Neuronal stem cell (in vitro differentiated cells): ENCODE measurements around the gene SHE.

ENCODE experiments used
- DNase-seq: peaks from one replicate; pipeline ENCODE4 v3.0.0-alpha.2; 2013; ENCODE audit warnings: low spot score
- H2AFZ ChIP-seq: one replicate; pipeline ENCODE4 v1.6.1; 2013; ENCODE audit warnings: mild to moderate bottlenecking, low read length, inconsistent platforms
- H2AK5ac ChIP-seq: 2 replicates; pipeline ENCODE4 v1.6.1; 2013; ENCODE audit warnings: low read depth, mild to moderate bottlenecking, inconsistent platforms, low read length, moderate library complexity, mixed read lengths
- H2BK120ac ChIP-seq: 2 replicates; pipeline ENCODE4 v1.6.1; 2013; ENCODE audit warnings: low read depth, mild to moderate bottlenecking, inconsistent platforms, low read length, moderate library complexity, mixed read lengths
- H2BK12ac ChIP-seq: one replicate; pipeline ENCODE4 v1.6.1; 2013; ENCODE audit warnings: low read length, inconsistent platforms
- H2BK15ac ChIP-seq: 2 replicates; pipeline ENCODE4 v1.6.1; 2013; ENCODE audit warnings: mild to moderate bottlenecking, low read length, inconsistent platforms, mixed read lengths
- H2BK5ac ChIP-seq: one replicate; pipeline ENCODE4 v1.6.1; 2013; ENCODE audit warnings: inconsistent platforms, mild to moderate bottlenecking, low read length, moderate library complexity
- H3K14ac ChIP-seq: one replicate; pipeline ENCODE4 v1.6.1; 2013; ENCODE audit warnings: low read length, inconsistent platforms
- H3K18ac ChIP-seq: 2 replicates; pipeline ENCODE4 v1.6.1; 2013; ENCODE audit warnings: low read length, inconsistent platforms
- H3K23ac ChIP-seq: 2 replicates; pipeline ENCODE4 v1.6.1; 2013; ENCODE audit warnings: low read depth, mild to moderate bottlenecking, mixed read lengths, low read length, inconsistent platforms; ENCODE audit not compliant: poor library complexity
- H3K27ac ChIP-seq: replicated peaks from 3 replicates; pipeline ENCODE4 v1.5.1; 2013; ENCODE audit warnings: low read length, inconsistent platforms
- H3K27me3 ChIP-seq, 3 experiments: 2 replicates each; pipeline ENCODE4 v1.6.1; 2013; ENCODE audit warnings: low read length in 3 of 3, mild to moderate bottlenecking in 2 of 3, inconsistent platforms in 1 of 3, low read depth in 1 of 3, mixed read lengths in 1 of 3, moderate library complexity in 1 of 3; ENCODE audit not compliant: control insufficient read depth in 3 of 3, insufficient read depth in 3 of 3
- H3K36me3 ChIP-seq, 2 donors: replicated peaks in 1 of 2; 2 replicates each; pipeline ENCODE4 v1.6.1; 2013; ENCODE audit warnings: low read length in 2 of 2; ENCODE audit not compliant: control insufficient read depth in 2 of 2, insufficient read depth in 2 of 2
- H3K4ac ChIP-seq: 2 replicates; pipeline ENCODE4 v1.6.1; 2013; ENCODE audit warnings: inconsistent platforms, mild to moderate bottlenecking, low read length, moderate library complexity
- H3K4me1 ChIP-seq, 2 donors: 1 replicate in 1 of 2; 2 replicates in 1 of 2; pipeline ENCODE4 v1.6.1; 2013; ENCODE audit warnings: low read length in 2 of 2, low read depth in 1 of 2; ENCODE audit not compliant: control insufficient read depth in 2 of 2, insufficient read depth in 1 of 2
- H3K4me2 ChIP-seq: one replicate; pipeline ENCODE4 v1.6.1; 2013; ENCODE audit warnings: mild to moderate bottlenecking, low read length, inconsistent platforms; ENCODE audit not compliant: insufficient read depth, poor library complexity, severe bottlenecking
- H3K4me3 ChIP-seq, 2 donors: 2 replicates each; pipeline ENCODE4 v1.5.1; 2013; ENCODE audit warnings: low read length in 2 of 2, mild to moderate bottlenecking in 2 of 2, inconsistent platforms in 1 of 2, moderate library complexity in 1 of 2
- H3K79me1 ChIP-seq: one replicate; pipeline ENCODE4 v1.6.1; 2013; ENCODE audit warnings: low read depth, mild to moderate bottlenecking, inconsistent platforms, low read length, moderate library complexity
- H3K9ac ChIP-seq: one replicate; pipeline ENCODE4 v1.6.1; 2013; ENCODE audit warnings: mild to moderate bottlenecking, low read depth, low read length, inconsistent platforms; ENCODE audit not compliant: poor library complexity
- H3K9me3 ChIP-seq, 2 donors: replicated peaks in 1 of 2; 2 replicates each; pipeline versions ENCODE3 to v1.6.1; 2013; ENCODE audit warnings: low read length in 2 of 2, mild to moderate bottlenecking in 2 of 2, inconsistent platforms in 1 of 2, low read depth in 1 of 2, mixed read lengths in 1 of 2, moderate library complexity in 1 of 2; ENCODE audit not compliant: control insufficient read depth in 2 of 2, insufficient read depth in 1 of 2
- H4K8ac ChIP-seq: one replicate; pipeline ENCODE4 v1.6.1; 2013; ENCODE audit warnings: low read depth, mild to moderate bottlenecking, inconsistent platforms, low read length, moderate library complexity
- H4K91ac ChIP-seq: one replicate; pipeline ENCODE4 v1.6.1; 2013; ENCODE audit warnings: low read length, low read depth, mild to moderate bottlenecking, inconsistent platforms; ENCODE audit not compliant: poor library complexity
- WGBS, 2 donors: extraction: QIAGEN DNeasy Blood & Tissue Kit; methylation state at CpG; one replicate each; pipeline ENCODE4 v1.1.7; 2013; ENCODE audit warnings: missing lambda C conversion rate in 2 of 2, mixed read lengths in 1 of 2; ENCODE audit not compliant: insufficient read length in 2 of 2, insufficient replicate concordance in 1 of 2; ENCODE audit errors: extremely low coverage in 2 of 2; 5-methylcytosine and 5-hydroxymethylcytosine counted together

SHE gene

DNA sequence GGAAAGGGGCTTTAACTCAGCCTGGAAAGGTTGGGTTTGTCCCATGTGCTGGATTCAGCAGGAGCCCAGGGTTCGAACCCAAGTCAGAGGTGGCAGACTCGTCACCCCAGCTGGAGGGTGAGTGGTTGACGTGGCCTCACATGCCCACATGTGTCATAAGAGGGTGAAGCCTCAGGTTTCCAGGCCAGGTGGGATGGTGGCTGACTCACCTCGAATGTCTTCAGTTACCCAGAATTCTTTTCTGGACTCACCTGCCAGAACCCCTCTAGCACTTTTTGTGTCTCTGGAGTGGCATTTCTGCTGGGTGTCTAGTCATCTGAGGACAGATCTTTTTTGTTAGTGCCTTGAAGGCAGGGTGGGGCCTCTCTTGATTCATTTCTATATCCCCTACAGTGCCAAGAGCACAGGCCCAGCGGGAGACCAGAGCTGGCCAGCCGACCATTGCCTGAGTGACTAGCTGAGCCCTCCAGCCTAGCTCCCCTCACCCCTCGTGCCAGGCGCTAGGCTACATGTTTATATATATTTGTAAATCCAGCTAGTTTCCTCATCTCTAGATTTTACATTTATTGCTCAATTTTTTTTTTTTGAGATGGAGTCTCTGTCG is 68.9 kb downstream of the SHE start:
- Histone ChIP-seq H3K4ac (no peak overlapping the region), H3K4me2 (no peak overlapping the region), H3K79me1 (no peaks in the 10 kb centered on the region), H2AK5ac (peak overlapping the region; percentile 72), H3K18ac (peak overlapping the region; percentile 53), H3K4me3 (no peak overlapping the region), H2AFZ (peak overlapping the region; percentile 65), H3K9me3 (no peaks in the 10 kb centered on the region), H2BK12ac (no peak overlapping the region), H3K4me1 (peaks cover 5 to 27% of the 10 kb centered on the region in 2 donors), H2BK120ac (no peak overlapping the region), H3K36me3 (no peaks in the 10 kb centered on the region), H3K27me3 (no peaks in the 10 kb centered on the region), H3K14ac (no peak overlapping the region), H2BK15ac (peak overlapping the region; percentile 69), H3K9ac (no peak overlapping the region), H3K27ac (no peak overlapping the region), H3K23ac (peak overlapping the region; percentile 75), H4K8ac (no peak overlapping the region), H2BK5ac (no peak overlapping the region), H4K91ac (no peak overlapping the region)
- no CpG with 5 or more reads among the region's 9 CpGs for WGBS, 2 donors
- no peak for DNase-seq

DNA sequence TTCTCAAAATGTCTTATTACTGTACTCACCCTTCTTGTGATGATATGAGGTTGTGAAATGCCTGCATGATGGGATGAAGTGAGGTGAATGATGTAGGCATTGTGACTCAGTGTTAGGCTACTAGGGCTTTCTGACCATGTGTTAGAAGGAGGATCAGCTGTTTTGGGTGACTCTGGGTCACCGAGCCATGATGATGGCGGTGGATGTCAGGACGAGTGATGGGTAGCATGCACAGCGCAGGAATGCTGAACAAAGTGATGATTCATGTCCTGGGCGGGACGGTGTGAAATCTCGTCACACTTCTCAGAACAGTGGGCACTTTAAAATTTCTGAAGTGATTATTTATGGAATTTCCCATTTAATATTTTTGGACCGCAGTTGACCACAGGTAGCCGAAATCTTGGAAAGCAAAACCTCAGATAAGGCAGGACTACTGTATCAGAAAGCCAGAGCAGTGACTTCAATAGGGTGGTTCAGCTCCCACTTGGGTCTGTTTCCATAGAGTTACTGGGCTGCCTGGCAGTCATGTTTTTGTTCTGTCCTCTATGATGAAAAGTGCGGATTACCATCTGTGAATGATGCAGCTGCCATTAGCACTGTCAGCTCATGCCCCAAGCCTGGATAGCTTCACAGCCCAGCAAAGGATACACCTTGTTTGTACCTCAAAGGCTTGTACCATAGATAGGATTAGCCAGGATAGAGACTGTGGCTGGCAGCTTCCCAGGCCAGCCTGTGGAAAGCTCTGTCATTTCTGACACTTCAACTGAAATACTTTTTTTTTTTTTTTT is 70.4 kb downstream of the SHE start:
- Histone ChIP-seq H3K14ac (no peak overlapping the region), H3K4me3 (no peak overlapping the region), H3K9ac (no peak overlapping the region), H3K4ac (no peak overlapping the region), H2BK5ac (no peak overlapping the region), H3K79me1 (no peaks in the 10 kb centered on the region), H3K23ac (no peak overlapping the region), H4K8ac (no peak overlapping the region), H3K9me3 (no peaks in the 10 kb centered on the region), H3K18ac (no peak overlapping the region), H2BK12ac (no peak overlapping the region), H2BK120ac (no peak overlapping the region), H4K91ac (no peak overlapping the region), H3K27me3 (no peaks in the 10 kb centered on the region), H2BK15ac (no peak overlapping the region), H3K4me2 (no peak overlapping the region), H3K36me3 (no peaks in the 10 kb centered on the region), H3K27ac (no peak overlapping the region), H2AFZ (no peak overlapping the region), H2AK5ac (no peak overlapping the region), H3K4me1 (peaks cover 5 to 27% of the 10 kb centered on the region in 2 donors)
- WGBS, 2 donors = no CpG with 5 or more reads among the region's 10 CpGs
- no peak for DNase-seq

DNA sequence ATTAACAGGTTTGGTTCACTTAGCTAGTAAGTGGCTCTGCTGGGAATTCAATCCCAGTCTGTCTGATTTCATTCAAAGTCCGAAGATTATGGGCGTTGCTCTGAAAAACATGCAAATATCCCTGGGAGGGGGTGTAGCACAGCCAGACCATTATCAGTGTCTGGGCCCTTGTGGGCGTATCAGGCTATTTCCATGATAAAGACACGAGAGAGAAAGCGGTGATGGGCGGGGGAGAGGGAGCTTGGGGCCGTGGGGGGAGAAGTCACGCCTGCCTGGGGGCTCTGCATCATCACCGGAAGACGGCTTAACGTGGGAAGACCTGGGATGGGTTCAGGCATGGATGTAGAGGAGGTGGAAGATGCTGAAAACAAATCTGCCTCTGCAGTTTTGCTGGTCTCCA is 71.3 kb downstream of the SHE start:
- Histone ChIP-seq H3K9me3 (no peaks in the 10 kb centered on the region), H3K9ac (no peak overlapping the region), H4K8ac (no peak overlapping the region), H3K36me3 (no peaks in the 10 kb centered on the region), H3K23ac (no peak overlapping the region), H3K18ac (no peak overlapping the region), H2BK12ac (no peak overlapping the region), H3K4me1 (peaks cover 5 to 27% of the 10 kb centered on the region in 2 donors), H2BK5ac (no peak overlapping the region), H2BK120ac (no peak overlapping the region), H4K91ac (no peak overlapping the region), H3K27me3 (no peaks in the 10 kb centered on the region), H2BK15ac (no peak overlapping the region), H3K4me2 (no peak overlapping the region), H3K27ac (no peak overlapping the region), H3K4me3 (no peak overlapping the region), H3K79me1 (no peaks in the 10 kb centered on the region), H3K4ac (no peak overlapping the region), H2AFZ (peak overlapping the region; percentile 80), H2AK5ac (no peak overlapping the region), H3K14ac (no peak overlapping the region)
- DNase-seq = no peak
- no CpG with 5 or more reads among the region's 11 CpGs for WGBS, 2 donors

DNA sequence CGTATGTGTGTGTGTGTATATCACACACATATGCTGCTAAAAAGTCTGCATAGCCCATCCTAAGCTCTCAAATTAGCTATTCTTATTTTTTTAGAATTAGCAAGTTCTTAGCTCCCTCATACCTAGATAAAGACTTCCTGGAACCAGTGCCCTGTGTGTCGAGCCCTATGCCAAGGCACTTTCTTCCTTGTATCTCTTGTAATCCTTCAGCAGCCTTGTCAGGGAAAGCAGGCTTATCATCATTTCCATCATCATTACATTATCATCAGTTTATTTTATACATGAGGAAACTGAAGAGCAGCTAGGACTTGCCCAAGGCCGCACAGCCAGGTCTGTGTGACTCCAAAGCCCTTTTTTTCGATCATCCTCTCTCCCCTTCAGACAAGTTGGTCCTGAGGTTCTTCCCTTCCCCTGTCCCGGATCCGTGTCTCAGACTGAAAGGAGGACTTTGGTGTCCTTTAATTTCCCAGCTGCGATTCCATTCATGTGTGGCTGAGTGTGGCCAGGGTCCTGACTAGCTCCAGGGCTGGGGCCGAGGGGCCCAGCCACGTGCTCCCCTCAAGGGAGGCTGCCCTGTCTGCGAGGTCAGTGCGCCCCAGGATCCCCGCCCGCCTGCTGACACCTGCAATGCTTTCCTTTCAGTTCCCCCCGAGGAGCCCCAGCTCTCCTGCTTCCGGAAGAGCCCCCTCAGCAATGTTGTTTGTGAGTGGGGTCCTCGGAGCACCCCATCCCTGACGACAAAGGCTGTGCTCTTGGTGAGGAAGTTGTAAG is 72.2 kb downstream of the SHE start:
- H2AFZ ChIP-seq = peak overlapping the region; percentile 80
- no CpG with 5 or more reads among the region's 17 CpGs for WGBS, 2 donors
- H3K9ac ChIP-seq = no peak overlapping the region
- no peak overlapping the region for H3K4ac ChIP-seq
- peak overlapping the region; percentile 50 for H3K18ac ChIP-seq
- no peak overlapping the region for H2BK12ac ChIP-seq
- H2AK5ac ChIP-seq = no peak overlapping the region
- no peaks in the 10 kb centered on the region for H3K36me3 ChIP-seq
- H3K4me1 ChIP-seq = peaks cover 5 to 27% of the 10 kb centered on the region in 2 donors
- H2BK5ac ChIP-seq = no peak overlapping the region
- no peaks in the 10 kb centered on the region for H3K79me1 ChIP-seq
- H3K14ac ChIP-seq = no peak overlapping the region
- H3K9me3 ChIP-seq = no peaks in the 10 kb centered on the region
- DNase-seq = no peak
- no peak overlapping the region for H2BK15ac ChIP-seq
- no peak overlapping the region for H4K8ac ChIP-seq
- no peak overlapping the region for H4K91ac ChIP-seq
- H3K23ac ChIP-seq = peak overlapping the region; percentile 2
- no peak overlapping the region for H3K4me3 ChIP-seq
- H3K27me3 ChIP-seq = no peaks in the 10 kb centered on the region
- no peak overlapping the region for H2BK120ac ChIP-seq
- H3K4me2 ChIP-seq = no peak overlapping the region
- H3K27ac ChIP-seq = no peak overlapping the region
